IMR-90 (cell line): Measurements from ENCODE around the gene SERPIND1. TPM values are rescaled to one million over a fixed set of nuclear protein-coding genes. Genes with fewer than 3 reads are reported as not detected.

Experiments
- ATAC-seq: fragments of 200-7000 bp; cut with Tn5 transposase; 2 replicates; pipeline ENCODE4 v1.9.1; 2020; ENCODE audit warnings: low read depth, mild to moderate bottlenecking, moderate library complexity
- BruUV-seq: library from RNA; stranded (reverse); fragments of 400-500 nt; replicated peaks from 2 replicates; lab custom pipeline; 2021; lab: Mats Ljungman, UMichigan
- CTCF ChIA-PET: fragments of 300-600 bp; formaldehyde crosslinking; extraction: SDS; loops from one replicate; lab custom pipeline; 2021; ENCODE audit warnings: antibody characterized with exemption; lab: Yijun Ruan, JAX
- POLR2A ChIA-PET: fragments of 300-600 bp; sonication (Branson Sonifier 250); formaldehyde crosslinking; loops from one replicate; lab custom pipeline; 2022; ENCODE audit warnings: antibody characterized with exemption; ENCODE audit not compliant: unreplicated experiment; lab: Charles Lee
- DNase-seq: peaks from one replicate; pipeline ENCODE4 v3.0.0; 2013
- H2AFZ ChIP-seq: replicated peaks from 2 replicates; pipeline ENCODE3; 2013; ENCODE audit warnings: low read length, mild to moderate bottlenecking; ENCODE audit not compliant: poor library complexity
- H2AK5ac ChIP-seq: 2 replicates; pipeline ENCODE4 v1.6.1; 2013; ENCODE audit warnings: low read depth, low read length, inconsistent platforms
- H2AK9ac ChIP-seq: replicated peaks from 2 replicates; pipeline ENCODE3; 2013; ENCODE audit warnings: mild to moderate bottlenecking, low read depth, low read length, moderate library complexity; ENCODE audit not compliant: poor library complexity
- H2BK120ac ChIP-seq: 2 replicates; pipeline ENCODE4 v1.6.1; 2013; ENCODE audit warnings: low read depth, low read length, inconsistent platforms
- H2BK15ac ChIP-seq: 3 replicates; pipeline ENCODE4 v1.6.1; 2013; ENCODE audit warnings: low read depth, low read length, inconsistent platforms
- H2BK20ac ChIP-seq: 2 replicates; pipeline ENCODE4 v1.6.1; 2013; ENCODE audit warnings: low read depth, mild to moderate bottlenecking, inconsistent platforms, low read length, moderate library complexity
- H2BK5ac ChIP-seq: 2 replicates; pipeline ENCODE4 v1.6.1; 2013; ENCODE audit warnings: mild to moderate bottlenecking, low read depth, low read length, inconsistent platforms; ENCODE audit not compliant: poor library complexity, severe bottlenecking
- H3K14ac ChIP-seq: replicated peaks from 2 replicates; pipeline ENCODE4 v1.6.1; 2013; ENCODE audit warnings: low read depth, low read length, inconsistent platforms
- H3K18ac ChIP-seq: 2 replicates; pipeline ENCODE4 v1.6.1; 2013; ENCODE audit warnings: low read depth, low read length, control low read depth
- H3K23ac ChIP-seq: 2 replicates; pipeline ENCODE4 v1.6.1; 2013; ENCODE audit warnings: low read depth, low read length, inconsistent platforms
- H3K27ac ChIP-seq: 2 replicates; pipeline ENCODE4 v1.5.1; 2013; ENCODE audit warnings: mild to moderate bottlenecking, control low read depth, low read length; ENCODE audit not compliant: insufficient read depth
- H3K27me3 ChIP-seq: 2 replicates; pipeline ENCODE4 v1.6.1; 2013; ENCODE audit warnings: low read length; ENCODE audit not compliant: control insufficient read depth, insufficient read depth
- H3K36me3 ChIP-seq: 2 replicates; pipeline ENCODE4 v1.6.1; 2013; ENCODE audit warnings: low read length, mixed read lengths; ENCODE audit not compliant: control insufficient read depth, insufficient read depth
- H3K4ac ChIP-seq: 2 replicates; pipeline ENCODE4 v1.6.1; 2013; ENCODE audit warnings: low read depth, low read length, inconsistent platforms
- H3K4me1 ChIP-seq: 2 replicates; pipeline ENCODE4 v1.6.1; 2013; ENCODE audit warnings: low read length, mixed read lengths; ENCODE audit not compliant: control insufficient read depth, insufficient read depth
- H3K4me2 ChIP-seq: 2 replicates; pipeline ENCODE4 v1.6.1; 2013; ENCODE audit warnings: low read depth, mild to moderate bottlenecking, control low read depth, low read length, moderate library complexity
- H3K4me3 ChIP-seq: 2 replicates; pipeline ENCODE4 v1.5.1; 2013; ENCODE audit warnings: low read depth, mild to moderate bottlenecking, control low read depth, low read length, moderate library complexity; ENCODE audit not compliant: insufficient read depth
- H3K56ac ChIP-seq: 2 replicates; pipeline ENCODE4 v1.6.1; 2013; ENCODE audit warnings: low read length, inconsistent platforms; ENCODE audit not compliant: insufficient read depth; ENCODE audit errors: extremely low read depth
- H3K79me1 ChIP-seq, 2 experiments: 2 replicates each; pipeline ENCODE4 v1.6.1; 2013; ENCODE audit warnings: low read length in 2 of 2, inconsistent platforms in 1 of 2, low read depth in 1 of 2
- H3K9ac ChIP-seq: 2 replicates; pipeline ENCODE4 v1.6.1; 2013; ENCODE audit warnings: low read depth, low read length, control low read depth
- H3K9me1 ChIP-seq: 2 replicates; pipeline ENCODE4 v1.6.1; 2013; ENCODE audit warnings: low read length, inconsistent platforms; ENCODE audit not compliant: insufficient read depth
- H3K9me3 ChIP-seq: 2 replicates; pipeline ENCODE4 v1.6.1; 2013; ENCODE audit warnings: low read length; ENCODE audit not compliant: control insufficient read depth, insufficient read depth
- H4K20me1 ChIP-seq: 2 replicates; pipeline ENCODE4 v1.6.1; 2013; ENCODE audit warnings: low read length, inconsistent platforms; ENCODE audit not compliant: insufficient read depth
- H4K5ac ChIP-seq: 2 replicates; pipeline ENCODE4 v1.6.1; 2013; ENCODE audit warnings: mild to moderate bottlenecking, low read depth, low read length, control low read depth
- H4K8ac ChIP-seq, 2 experiments: 2 replicates each; pipeline ENCODE4 v1.6.1; 2013; ENCODE audit warnings: low read depth in 2 of 2, low read length in 2 of 2, control low read depth in 1 of 2, inconsistent platforms in 1 of 2
- H4K91ac ChIP-seq: 2 replicates; pipeline ENCODE4 v1.6.1; 2013; ENCODE audit warnings: low read depth, low read length, inconsistent platforms; ENCODE audit not compliant: insufficient read depth
- BHLHE40 ChIP-seq: fragments of 150-350 bp; IDR thresholded peaks from 2 replicates; pipeline ENCODE4 v1.6.1; 2016; ENCODE audit warnings: mild to moderate bottlenecking, low read depth, low read length
- CEBPB ChIP-seq: IDR thresholded peaks from 2 replicates; pipeline ENCODE4 v1.6.1; 2012; ENCODE audit warnings: low read depth, low read length, improper control_type of control experiment
- CHD1 ChIP-seq: IDR thresholded peaks from 2 replicates; pipeline ENCODE4 v1.6.1; 2012; ENCODE audit warnings: low read depth, low read length, improper control_type of control experiment
- CTCF ChIP-seq: conservative IDR thresholded peaks from 2 replicates; pipeline ENCODE4 v1.5.1; 2012; ENCODE audit warnings: mild to moderate bottlenecking, low read depth, low read length, improper control_type of control experiment
- ELK1 ChIP-seq: fragments of 150-350 bp; IDR thresholded peaks from 2 replicates; pipeline ENCODE4 v1.6.1; 2016; ENCODE audit warnings: low read depth, mild to moderate bottlenecking, low read length, moderate library complexity, borderline replicate concordance
- FOS ChIP-seq: fragments of 150-350 bp; IDR thresholded peaks from 2 replicates; pipeline ENCODE4 v1.6.1; 2016; ENCODE audit warnings: low read depth, low read length
- MAFK ChIP-seq: IDR thresholded peaks from 2 replicates; pipeline ENCODE4 v1.6.1; 2012; ENCODE audit warnings: low read depth, low read length, improper control_type of control experiment
- MAZ ChIP-seq: IDR thresholded peaks from 2 replicates; pipeline ENCODE4 v1.6.1; 2012; ENCODE audit warnings: low read depth, mild to moderate bottlenecking, low read length, improper control_type of control experiment, moderate library complexity, borderline replicate concordance
- MXI1 ChIP-seq: IDR thresholded peaks from 2 replicates; pipeline ENCODE4 v1.6.1; 2012; ENCODE audit warnings: low read depth, mild to moderate bottlenecking, low read length, moderate library complexity, borderline replicate concordance
- NFE2L2 ChIP-seq: fragments of 150-350 bp; IDR thresholded peaks from 2 replicates; pipeline ENCODE4 v1.6.1; 2016; ENCODE audit warnings: low read depth, mild to moderate bottlenecking, low read length
- POLR2A ChIP-seq: IDR thresholded peaks from 2 replicates; pipeline ENCODE4 v1.6.1; 2012; ENCODE audit warnings: mild to moderate bottlenecking, low read depth, low read length
- RAD21 ChIP-seq: IDR thresholded peaks from 2 replicates; pipeline ENCODE4 v1.6.1; 2012; ENCODE audit warnings: low read length, improper control_type of control experiment
- RCOR1 ChIP-seq: IDR thresholded peaks from 2 replicates; pipeline ENCODE4 v1.6.1; 2012; ENCODE audit warnings: mild to moderate bottlenecking, low read length, improper control_type of control experiment; ENCODE audit not compliant: insufficient replicate concordance
- RFX5 ChIP-seq: IDR thresholded peaks from 2 replicates; pipeline ENCODE4 v1.8.0; 2012; ENCODE audit warnings: low read depth, mild to moderate bottlenecking, low read length, moderate library complexity
- SMC3 ChIP-seq: fragments of 150-350 bp; IDR thresholded peaks from 2 replicates; pipeline ENCODE4 v1.6.1; 2016; ENCODE audit warnings: low read depth, mild to moderate bottlenecking, antibody characterized with exemption, low read length, moderate library complexity
- USF2 ChIP-seq: fragments of 150-350 bp; IDR thresholded peaks from 2 replicates; pipeline ENCODE4 v1.6.1; 2017; ENCODE audit warnings: mild to moderate bottlenecking, antibody characterized with exemption, low read length, low read depth
- WGBS, 2 experiments: methylation state at CpG; one replicate each; pipeline versions ENCODE4 v1.1.5 to v1.1.7; 2013; ENCODE audit warnings: missing lambda C conversion rate in 2 of 2; ENCODE audit not compliant: insufficient read length in 1 of 2; ENCODE audit errors: extremely low coverage in 2 of 2; 5-methylcytosine and 5-hydroxymethylcytosine counted together
- dilution Hi-C: fragments of 300-500 bp; cut with HindIII; formaldehyde crosslinking; loops from one replicate; pipeline ENCODE4 v1.14.3; 2018; ENCODE audit warnings: low sequenced_read_pairs; ENCODE audit not compliant: unreplicated experiment
- in situ Hi-C: fragments of 300-500 bp; cut with MboI; formaldehyde crosslinking; loops from 3 replicates; pipeline ENCODE4 v1.14.3; 2019; ENCODE audit warnings: low sequenced_read_pairs, inconsistent platforms, mixed read lengths
- intact Hi-C: fragments of 100-400 bp; cut with micrococcal nuclease; formaldehyde crosslinking; loops from 2 replicates; pipeline ENCODE4 v1.10.0; 2022
- polyA plus RNA-seq, 3 experiments: library from polyadenylated mRNA; depleted of rRNA; stranded (reverse); fragments of >200 nt; gene quantifications; 2 replicates each; pipeline ENCODE4 v1.2.3, GENCODE V29; 2012; ENCODE audit warnings: low replicate concordance in 1 of 3
- total RNA-seq: library from RNA; depleted of rRNA; stranded (reverse); fragments of >200 nt; gene quantifications from 2 replicates; pipeline ENCODE4 v1.2.3, GENCODE V29; 2012

The SERPIND1 gene
- total and polyA plus RNA-seq, 2 of the 4 experiments (the other 2 are of a cell fraction), result 0.12 TPM; not detected in 1

GRCh38 chr22:20760084-20760483 is 13.8 kb upstream of the SERPIND1 start:
- Histone ChIP-seq H4K5ac (no peak overlapping the region), H2AFZ (no peak overlapping the region), H3K23ac (no peak overlapping the region), H3K4me2 (no peak overlapping the region), H2BK15ac (no peak overlapping the region), H3K4me1 (no peaks in the 10 kb centered on the region), H3K9ac (no peak overlapping the region), H2AK9ac (no peak overlapping the region), H2BK5ac (no peak overlapping the region), H3K27me3 (no peaks in the 10 kb centered on the region), H3K14ac (no peak overlapping the region), H3K4me3 (no peak overlapping the region), H3K56ac (no peak overlapping the region), H3K4ac (no peak overlapping the region), H4K91ac (no peak overlapping the region), H3K9me3 (no peaks in the 10 kb centered on the region), H2BK120ac (no peak overlapping the region), H3K79me1 (0 out of 4 replicates have a peak, but pooled peaks cover 0 to 5% of the 10 kb centered on the region in 2 experiments), H3K9me1 (peaks cover 10% of the 10 kb centered on the region), H3K18ac (no peak overlapping the region), H4K8ac (no peak overlapping the region), H2BK20ac (no peak overlapping the region), H3K36me3 (peaks cover 33% of the 10 kb centered on the region), H2AK5ac (no peak overlapping the region), H3K27ac (no peak overlapping the region), H4K20me1 (no peaks in the 10 kb centered on the region)
- in situ Hi-C loops, result no loop called here
- TF ChIP-seq CEBPB, result no peak
- no peak for TF ChIP-seq FOS
- no peak for TF ChIP-seq BHLHE40
- no peak for TF ChIP-seq CHD1
- TF ChIP-seq USF2, result no peak
- TF ChIP-seq SMC3, result no peak
- TF ChIP-seq ELK1, result no peak
- no peak for TF ChIP-seq MAZ
- no peak for TF ChIP-seq RAD21
- no peak for TF ChIP-seq MXI1
- TF ChIP-seq MAFK, result no peak
- no peak for TF ChIP-seq RFX5
- TF ChIP-seq CTCF, result no peak
- no peak for TF ChIP-seq NFE2L2
- no peak for TF ChIP-seq RCOR1
- TF ChIP-seq POLR2A, result no peak
- no TSS peak for BruUV-seq
- CTCF ChIA-PET, result interaction anchor here (1.6 kb wide), 1 partner anchor 18 kb away, joined by 4 read pairs; no protein-coding TSS in a partner anchor
- POLR2A ChIA-PET, result no interaction called here
- intact Hi-C loops, result no loop called here
- DNase-seq (no peak), ATAC-seq (no peak)
- no CpG with 5 or more reads among the region's 2 CpGs for WGBS, 2 experiments
- dilution Hi-C loops, result no loop called here
